Stimulated activated CD4-positive, alpha-beta T cell treated with anti-CD3 and anti-CD28 coated beads, Interleukin-1b, Interleukin-23, amount 100 ng/mL, for 48 hours (primary cell): ENCODE results near the gene MS4A1.
"Not testable (repeated sequence)": the region's sequence is repeated elsewhere in the genome, so short reads cannot be mapped to it uniquely, and the experiment has no call there.

Experiments used
- DNase-seq: peaks from one replicate; pipeline ENCODE4 v3.0.0-alpha.2; 2020

The MS4A1 gene

DNA sequence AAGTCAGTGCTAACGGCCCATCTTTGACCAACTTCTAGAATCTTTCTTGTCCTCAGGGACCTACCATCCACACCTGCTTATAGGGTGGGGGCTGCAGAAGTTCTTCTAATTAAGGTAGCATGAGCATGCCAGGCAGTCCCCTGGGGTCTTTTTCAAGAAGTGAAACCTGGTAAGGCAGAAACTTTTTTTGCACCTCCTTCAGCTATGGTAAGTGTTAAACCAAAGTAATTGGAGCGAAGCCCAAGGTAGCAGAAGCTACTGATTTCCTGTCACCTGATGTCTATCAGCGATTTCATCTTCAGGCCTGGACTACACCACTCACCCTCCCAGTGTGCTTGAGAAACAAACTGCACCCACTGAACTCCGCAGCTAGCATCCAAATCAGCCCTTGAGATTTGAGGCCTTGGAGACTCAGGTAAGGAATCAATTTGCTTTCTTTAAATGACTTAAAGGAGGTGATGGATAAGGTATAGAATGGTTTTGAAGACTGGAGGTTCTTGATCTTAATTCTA lies at the start of gene MS4A1:
TSS of gene MS4A1 (plus strand) at position 317 of the 512 bp plus-strand sequence. CDS start 6,528 bp downstream, outside the sequence.
- DNase-seq = no peak

DNA sequence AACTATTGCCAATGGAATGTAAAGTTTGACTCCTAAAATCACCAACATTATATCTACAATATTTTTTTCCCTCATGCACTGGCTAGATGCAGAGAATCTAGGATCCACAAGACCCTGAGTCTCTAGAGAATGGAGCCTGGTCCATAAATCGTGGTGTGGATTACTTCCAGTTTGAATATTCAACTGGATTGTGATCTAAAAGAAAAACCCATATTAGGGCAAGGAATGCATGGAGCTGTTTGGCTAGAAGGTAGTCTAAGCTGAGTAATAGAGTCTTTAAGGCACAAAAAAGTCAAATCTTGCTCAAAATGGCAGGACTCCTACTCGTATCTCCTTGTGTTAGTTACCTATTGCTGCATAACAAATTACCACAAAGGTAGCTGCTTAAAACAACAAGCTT lies 35.6 kb upstream of the MS4A1 start:
- DNase-seq = no peak

DNA sequence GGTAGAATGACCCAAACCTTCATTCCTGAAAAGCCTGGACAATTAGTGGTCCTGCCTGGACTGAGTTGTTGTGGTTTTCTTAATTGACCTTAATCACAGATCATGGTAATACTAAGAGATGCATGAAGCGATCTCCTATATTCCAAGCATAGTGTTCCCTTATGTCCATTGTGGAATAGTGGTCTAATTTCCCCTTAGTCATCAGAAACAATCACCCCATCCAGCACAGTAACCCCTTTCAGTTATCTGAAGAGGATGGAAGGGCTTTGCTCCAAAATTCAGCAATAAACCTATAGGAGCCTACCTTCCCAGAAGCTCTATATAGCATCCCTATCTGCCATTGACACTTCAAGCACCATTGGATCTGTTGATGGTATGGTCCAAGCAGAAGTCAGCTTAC lies 33.0 kb upstream of the MS4A1 start:
- DNase-seq = no peak

DNA sequence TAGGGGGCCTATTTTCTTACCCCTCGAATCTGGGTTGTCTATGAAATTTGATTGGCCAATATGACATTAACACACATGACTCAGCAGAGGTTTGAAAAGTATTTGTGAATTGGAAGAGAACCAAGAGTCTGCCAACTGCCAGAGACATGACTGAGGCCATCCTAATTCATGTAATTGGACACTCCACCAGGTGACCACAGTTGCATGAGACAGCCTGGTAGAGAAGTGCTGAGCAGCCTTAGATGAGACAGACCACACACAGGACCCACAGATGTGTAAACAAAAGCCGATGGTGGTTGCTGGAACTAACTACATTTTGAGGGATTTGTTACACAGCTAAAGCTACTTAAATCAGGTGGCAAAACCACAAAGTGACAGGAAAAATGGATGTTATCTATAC lies 27.1 kb upstream of the MS4A1 start:
- DNase-seq = no peak

DNA sequence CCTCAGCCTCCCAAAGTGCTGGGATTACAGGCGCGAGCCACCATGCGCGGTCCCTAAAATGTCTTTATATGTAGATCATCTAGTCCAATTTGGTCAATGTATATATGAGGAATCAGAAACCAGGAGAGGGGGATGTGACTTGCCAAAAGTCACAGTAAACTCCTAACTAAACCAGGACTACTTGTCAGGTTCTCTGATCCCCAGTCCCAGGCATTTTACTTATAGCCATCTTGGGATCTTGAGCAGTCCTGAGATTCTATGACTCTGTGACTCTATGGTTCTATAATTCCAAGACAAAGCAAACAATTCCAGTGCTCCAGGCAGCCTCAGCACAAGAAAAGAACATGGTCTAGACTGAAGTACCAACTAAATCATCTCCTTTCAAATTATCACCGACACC lies 26.4 kb upstream of the MS4A1 start, which contains the start of gene MS4A5:
TSS of gene MS4A5 (plus strand) at position 301 of the 400 bp plus-strand sequence. CDS start 103 bp downstream, outside the sequence.
- DNase-seq = no peak

DNA sequence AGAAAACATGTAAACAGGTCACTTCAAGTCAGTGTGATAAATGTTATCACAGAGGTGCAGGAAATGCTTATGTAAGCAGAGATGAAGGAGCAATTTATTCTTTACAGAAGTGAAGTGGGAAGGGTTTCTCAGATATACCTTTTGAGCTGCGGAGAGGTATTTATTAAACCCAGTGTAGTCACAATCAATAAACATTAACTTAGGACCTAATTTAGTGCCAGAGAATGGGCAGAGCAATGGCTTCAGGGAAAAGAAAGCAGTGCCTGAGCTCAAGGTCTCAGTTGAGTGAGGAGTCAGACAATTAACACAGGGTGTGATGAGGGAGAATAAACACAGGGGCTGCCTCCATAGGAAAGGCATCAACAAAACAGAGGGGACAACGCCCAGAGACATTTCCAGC lies 24.4 kb upstream of the MS4A1 start:
- no peak for DNase-seq

DNA sequence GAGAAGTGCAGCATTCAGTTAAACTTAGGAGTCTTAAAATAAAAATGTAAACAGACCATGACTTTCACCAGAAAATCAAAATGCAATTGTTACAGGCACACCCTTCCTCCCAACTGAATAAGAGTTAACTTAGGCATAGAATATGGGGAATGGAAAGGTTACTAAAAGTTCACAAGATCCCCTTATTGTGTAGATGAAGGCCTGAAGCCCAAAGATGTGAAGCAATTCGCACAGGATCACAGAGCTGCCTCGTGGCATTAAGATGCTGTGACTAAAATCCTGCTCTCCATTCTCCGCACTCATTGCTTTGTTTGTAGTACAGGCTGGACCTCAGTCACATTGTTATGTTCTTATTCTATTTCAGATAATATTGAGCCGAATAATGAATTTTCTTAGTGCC lies 22.2 kb upstream of the MS4A1 start:
- DNase-seq = no peak

DNA sequence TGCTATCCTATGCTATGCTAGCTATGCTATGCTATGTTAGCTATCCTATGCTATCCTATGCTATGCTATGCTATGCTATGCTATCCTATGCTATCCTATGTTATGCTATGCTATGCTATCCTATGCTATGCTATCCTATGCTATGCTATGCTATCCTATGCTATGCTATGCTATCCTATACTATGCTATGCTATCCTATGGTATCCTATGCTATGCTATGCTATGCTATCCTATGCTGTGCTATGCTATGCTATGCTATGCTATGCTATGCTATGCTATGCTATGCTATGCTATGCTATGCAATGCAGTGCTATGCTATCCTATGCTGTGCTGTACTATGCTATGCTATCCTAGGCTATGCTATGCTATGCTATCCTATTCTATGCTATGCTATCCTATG lies 8.6 kb upstream of the MS4A1 start:
- DNase-seq = no peak

DNA sequence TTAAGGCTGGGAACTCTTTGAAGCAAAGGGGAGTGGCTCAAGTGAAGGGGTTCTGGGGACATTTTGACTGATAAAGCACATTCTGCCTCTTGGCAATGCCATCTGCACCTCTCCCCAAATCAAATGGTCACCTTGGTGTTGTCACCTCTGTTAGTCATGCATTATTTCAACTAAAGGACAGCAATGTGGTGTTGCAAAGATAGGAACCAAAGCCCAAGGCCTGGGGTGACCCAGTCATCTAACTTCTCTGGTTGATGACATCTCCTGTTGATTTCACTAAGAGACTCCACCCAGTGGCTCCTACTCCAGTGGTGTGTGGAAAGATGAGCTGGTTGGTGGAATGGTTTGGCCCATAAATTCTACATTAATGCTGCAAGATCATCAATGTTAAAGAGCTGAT lies 7.8 kb upstream of the MS4A1 start:
- no peak for DNase-seq

DNA sequence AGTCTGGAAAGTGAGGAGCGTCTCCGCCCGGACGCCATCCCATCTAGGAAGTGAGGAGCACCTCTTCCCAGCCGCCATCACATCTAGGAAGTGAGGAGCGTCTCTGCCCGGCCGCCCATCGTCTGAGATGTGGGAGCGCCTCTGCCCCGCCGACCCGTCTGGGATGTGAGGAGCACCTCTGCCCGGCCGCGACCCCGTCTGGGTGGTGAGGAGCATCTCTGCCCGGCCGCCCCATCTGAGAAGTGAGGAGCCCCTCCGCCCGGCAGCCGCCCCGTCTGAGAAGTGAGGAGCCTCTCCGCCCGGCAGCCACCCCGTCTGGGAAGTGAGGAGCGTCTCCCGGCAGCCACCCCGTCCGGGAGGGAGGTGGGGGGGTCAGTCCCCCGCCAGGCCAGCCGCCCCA lies 4.5 kb upstream of the MS4A1 start:
- not testable (repeated sequence) for DNase-seq

DNA sequence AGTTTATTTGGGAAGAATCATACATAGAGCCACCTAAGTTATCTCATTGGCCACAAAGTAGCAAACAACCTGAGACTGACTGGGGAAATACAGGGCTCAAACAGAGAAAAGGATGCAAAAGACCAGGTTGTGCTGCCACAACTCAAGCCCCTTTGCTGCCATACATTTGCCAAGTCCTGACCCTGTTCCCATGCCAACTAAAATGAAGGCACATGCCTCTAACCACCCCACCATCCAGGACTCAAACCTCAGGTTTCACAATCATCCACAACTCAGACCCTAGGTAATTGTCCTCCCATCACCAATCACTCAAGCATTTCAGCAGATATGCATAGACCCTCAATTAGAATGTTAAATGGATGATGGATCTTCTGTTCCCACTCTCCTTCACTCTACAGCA lies 1.4 kb upstream of the MS4A1 start:
- no peak for DNase-seq

DNA sequence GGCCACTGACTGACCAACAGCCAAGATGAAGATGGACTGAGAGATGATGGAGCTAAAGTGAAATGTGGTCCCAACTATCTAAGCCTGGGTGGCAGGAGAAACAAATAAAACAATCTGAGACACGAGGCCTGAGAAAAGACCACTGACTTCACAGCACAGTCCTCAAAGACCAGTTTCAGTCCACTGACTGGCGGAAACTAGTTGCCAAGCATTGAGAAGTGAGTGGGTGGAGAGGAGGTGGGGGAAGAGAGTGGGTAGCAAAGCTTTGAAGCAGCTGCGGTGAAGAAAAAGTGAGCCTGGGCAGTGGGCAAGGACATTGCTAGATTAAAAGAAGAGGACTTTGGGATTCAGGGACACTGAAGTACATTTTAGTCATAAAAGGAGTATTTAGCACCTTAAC lies 1.9 kb downstream of the MS4A1 start:
- DNase-seq = no peak

DNA sequence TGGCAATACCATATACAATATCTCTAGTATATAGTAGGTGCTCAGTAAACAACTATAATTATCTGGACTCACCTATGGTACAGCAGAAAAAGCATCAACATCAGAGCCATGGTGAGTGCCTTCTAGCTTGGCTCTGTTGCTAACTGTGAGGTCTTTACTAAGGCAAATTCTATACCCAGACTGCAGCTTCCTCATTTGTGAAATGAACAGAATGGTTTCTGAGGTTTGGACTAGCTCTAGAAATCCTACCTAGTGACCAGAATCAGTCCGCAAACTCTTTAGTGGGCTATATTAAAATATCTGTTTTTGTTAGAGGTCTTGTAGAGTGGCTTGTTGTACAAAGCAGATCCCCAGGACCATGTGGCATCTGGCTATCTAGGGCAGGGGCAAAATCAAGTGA lies 3.7 kb downstream of the MS4A1 start:
- DNase-seq = no peak

DNA sequence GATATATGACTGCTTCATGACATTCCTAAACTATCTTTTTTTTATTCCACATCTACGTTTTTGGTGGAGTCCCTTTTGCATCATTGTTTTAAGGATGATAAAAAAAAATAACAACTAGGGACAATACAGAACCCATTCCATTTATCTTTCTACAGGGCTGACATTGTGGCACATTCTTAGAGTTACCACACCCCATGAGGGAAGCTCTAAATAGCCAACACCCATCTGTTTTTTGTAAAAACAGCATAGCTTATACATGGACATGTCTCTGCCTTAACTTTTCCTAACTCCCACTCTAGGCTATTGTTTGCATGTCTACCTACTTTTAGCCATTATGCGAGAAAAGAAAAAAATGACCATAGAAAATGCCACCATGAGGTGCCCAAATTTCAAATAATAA lies 13.2 kb downstream of the MS4A1 start:
- no peak for DNase-seq

DNA sequence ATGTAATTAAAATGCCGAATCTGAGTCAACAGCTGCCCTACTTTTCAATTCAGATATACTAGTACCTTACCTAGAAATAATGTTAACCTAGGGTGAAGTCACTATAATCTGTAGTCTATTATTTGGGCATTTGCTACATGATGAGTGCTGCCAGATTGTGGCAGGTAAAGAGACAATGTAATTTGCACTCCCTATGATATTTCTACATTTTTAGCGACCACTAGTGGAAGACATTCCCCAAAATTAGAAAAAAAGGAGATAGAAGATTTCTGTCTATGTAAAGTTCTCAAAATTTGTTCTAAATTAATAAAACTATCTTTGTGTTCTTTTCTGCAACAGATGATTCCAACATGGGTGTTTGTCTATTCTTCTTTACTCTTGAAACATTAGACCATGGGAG lies 14.1 kb downstream of the MS4A1 start:
- DNase-seq = no peak

DNA sequence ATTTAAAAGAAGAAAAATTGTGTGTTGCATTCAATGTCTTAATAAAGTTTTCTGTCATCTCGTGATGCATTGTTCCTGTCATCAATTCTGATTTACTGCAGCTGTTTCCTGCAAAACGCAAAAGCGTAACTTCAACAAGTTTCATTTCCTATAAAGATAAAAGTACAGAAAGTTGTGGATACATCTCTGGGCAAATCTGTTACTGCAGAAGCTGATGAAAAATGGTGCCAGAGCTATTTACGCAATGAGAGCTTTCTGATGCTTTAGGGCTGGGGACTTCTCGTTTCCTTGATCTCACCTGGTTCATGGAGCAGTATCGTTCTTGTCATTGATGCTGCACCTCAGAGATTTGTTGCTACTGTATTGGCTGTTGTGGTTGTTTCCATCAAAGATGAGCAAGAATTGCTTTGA lies 21.4 kb downstream of the MS4A1 start:
- no peak for DNase-seq

DNA sequence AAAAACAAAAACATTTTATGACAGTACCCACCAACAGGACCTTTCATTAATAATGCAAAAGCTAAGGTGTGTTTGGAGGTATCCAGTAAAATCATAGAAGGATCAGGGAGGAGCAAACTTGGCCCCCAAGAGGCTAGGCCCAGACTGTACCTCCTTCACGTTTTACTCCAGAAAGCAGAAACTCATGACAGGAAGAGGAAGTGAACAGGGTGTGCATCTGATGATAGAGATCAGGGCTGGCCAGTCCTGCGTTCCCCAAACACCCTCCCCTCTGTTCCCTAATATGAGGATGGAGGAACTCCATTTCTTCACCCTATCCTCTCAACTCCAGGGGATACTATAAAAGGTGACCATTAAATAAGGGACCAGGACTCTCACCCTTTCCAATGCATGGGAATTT lies 26.7 kb downstream of the MS4A1 start:
- no peak for DNase-seq

DNA sequence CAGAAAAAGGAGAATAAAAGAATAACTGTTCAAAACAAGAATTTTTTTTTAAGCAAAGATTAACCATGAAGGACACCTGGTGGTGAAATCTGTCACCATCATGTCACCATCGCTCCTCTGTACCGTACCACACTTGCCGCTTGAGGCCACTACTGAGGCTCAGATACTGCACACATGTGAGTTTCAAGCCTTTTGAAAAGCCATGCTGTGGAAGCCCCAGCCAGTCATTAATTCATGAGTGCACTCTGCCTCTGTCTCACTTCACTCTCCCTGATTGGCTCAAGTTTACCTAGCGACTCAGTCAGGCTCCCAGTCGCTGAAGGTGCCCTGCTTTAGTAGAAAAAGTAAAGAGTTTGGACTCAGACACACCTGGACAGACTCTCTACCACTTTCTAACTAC lies 30.3 kb downstream of the MS4A1 start:
- peak; percentile 7 for DNase-seq

DNA sequence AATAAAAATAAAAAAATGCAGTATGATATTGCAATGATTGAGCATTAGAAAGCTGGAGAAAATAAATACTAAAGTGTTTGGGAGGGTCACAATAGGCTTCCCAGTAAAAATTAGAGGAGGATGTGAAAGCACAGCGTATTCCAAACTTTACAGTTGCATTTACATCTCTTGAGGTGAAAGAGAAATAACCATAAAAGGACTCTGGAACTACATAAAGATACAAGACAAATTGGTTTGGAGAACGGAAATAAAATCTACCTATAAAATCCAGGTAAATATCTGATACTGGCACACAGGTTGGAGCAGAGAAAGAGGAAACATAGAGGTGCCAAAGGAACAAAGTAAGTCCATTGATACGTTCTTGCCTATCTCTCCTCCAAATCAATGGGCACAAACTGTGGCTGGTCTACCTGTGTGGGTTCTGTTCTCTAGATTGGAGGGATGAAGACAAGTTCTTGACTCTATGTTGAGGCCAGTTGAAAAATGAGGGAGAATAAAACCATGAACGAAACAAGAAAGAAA lies 36.9 kb downstream of the MS4A1 start, which contains the start of gene MS4A12:
TSS of gene MS4A12 (plus strand) at position 291 of the 522 bp plus-strand sequence. CDS start 4,541 bp downstream, outside the sequence.
- no peak for DNase-seq

DNA sequence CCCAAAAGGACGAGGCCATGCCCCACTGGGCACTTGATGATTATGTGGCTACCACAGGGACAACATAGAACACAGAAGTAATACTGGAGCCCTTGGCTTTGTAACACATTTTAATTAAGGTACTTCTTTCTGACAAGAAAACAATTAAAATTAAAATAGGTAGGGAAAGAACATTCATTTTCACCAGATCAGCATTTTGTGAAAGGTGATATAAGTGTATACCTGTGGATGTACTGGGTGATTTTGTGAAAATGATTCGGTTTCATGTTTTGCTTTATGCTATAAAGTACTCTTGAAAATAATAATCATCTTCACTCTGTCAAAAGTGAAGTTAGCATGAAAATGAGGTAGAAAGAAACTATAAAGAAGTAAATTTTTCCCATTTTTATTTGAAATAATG lies 37.8 kb downstream of the MS4A1 start:
- DNase-seq = no peak

DNA sequence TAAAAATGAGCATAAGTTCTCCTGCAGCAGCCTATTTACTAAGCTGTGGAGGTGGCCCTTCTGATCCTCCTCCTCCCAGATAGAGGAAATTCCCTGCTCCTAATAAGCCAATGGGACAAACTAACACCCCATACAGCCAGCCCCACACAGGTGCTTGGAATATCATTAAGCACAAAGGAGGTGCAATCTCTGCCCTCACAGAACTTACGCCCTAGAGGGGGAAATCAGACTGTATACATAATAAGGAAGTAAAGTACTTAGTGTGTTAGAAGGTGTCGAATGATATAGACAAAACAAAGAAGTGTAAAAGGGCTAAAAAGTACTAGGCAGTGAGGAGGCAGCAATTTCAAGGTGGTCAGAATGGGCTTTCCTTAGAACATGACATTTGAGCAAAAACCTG lies 42.8 kb downstream of the MS4A1 start:
- no peak for DNase-seq

DNA sequence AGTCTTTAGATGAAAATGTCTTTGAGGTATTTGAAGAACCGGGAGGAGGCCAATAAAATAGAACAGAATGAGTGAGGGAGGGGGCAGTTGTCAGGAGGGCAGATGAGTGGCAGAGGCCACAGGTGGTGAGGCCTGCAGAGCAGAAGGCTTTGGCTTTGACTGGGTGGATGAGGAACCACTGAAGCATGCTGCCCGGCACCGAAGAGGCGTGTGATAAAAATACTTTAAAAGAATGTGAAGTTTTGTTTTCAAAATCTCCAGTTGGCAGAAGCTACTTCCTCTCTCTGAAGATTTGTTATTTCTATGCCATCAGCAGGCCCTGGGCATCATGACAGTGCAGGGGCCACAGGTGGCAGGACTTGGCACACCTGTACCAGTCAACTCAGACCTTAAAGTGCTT lies 43.2 kb downstream of the MS4A1 start:
- DNase-seq = peak; percentile 11

DNA sequence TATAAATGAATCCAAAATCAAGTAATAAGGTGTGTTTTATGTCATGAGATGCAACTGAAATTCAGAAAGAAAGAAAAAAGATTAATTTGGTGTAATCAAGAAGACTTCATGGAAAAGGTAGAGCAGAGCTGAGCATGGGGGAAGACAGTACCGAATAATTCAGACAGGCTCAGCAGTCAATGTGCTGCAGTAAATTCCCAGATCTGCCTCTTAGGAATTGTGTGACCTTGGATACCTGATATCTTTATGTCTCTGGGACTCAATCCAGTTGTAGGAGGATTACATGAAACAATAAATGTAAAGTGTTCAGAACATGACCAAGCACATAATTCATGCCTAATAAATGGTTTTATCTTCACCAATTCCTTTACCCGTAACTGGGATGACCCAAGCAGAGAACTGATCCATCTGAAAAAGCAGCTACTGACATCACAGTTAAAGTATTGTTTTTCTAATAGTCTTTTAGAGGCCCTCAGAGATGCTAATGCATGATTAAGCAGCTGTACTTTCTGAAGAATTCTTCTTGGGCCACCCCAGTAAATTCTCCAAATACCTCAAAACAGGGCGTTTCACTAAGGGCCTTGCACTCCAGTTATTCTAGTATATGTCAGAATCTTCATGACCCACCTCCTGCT lies 44.7 kb downstream of the MS4A1 start:
- no peak for DNase-seq

DNA sequence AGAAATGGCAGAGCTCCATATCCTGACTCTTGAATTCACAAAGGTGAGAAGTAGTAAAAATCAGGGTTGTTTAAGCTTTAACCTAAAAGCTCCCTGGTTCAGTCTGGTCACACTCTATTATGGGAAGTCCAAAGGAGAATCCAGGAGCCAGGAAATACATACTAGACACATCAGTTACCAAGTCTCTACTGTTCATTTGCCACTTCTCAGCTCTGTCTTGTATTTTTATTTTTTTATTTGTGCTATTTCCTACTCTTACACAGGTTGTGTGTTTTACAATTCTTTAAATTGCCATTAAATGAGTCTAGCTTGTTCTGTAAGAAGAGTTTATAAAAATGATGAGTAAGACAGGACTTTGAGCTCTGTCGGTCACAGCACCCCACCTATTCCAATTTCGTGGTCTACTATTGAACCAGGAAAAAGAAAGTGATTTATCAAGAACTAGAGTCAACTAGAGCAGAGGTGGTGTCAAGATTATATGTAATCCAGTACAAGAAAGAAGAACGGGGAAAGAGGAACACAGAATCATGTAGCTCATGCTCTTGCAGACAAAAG lies 46.7 kb downstream of the MS4A1 start:
- DNase-seq = no peak
